Vagina (tissue), 2 donors: Measurements from ENCODE around the gene MED14.

Source experiments
- CTCF ChIP-seq, 3 experiments: fragments of 450-650 bp in 2 of 3; fragments of 200-600 bp in 1 of 3; sonication (generic) in 1 of 3; IDR thresholded peaks; one replicate each; pipeline ENCODE4 v1.5.1; 2017 to 2019; ENCODE audit warnings: antibody characterized with exemption in 3 of 3, mild to moderate bottlenecking in 2 of 3, moderate library complexity in 2 of 3
- POLR2A ChIP-seq, 2 donors: fragments of 450-650 bp; IDR thresholded peaks; one replicate each; pipeline ENCODE4 v1.6.1; 2017; ENCODE audit warnings: antibody characterized with exemption in 2 of 2, mild to moderate bottlenecking in 2 of 2, moderate library complexity in 2 of 2

GRCh38 chrX:40607381-40607780 lies 128.0 kb downstream of the MED14 start:
- TF ChIP-seq CTCF (IDR thresholded peaks at IDR 0.05) (no peak), POLR2A (IDR thresholded peaks at IDR 0.05) (no peak)
